Measurements from ENCODE around the gene LSM12.

The LSM12 gene

DNA sequence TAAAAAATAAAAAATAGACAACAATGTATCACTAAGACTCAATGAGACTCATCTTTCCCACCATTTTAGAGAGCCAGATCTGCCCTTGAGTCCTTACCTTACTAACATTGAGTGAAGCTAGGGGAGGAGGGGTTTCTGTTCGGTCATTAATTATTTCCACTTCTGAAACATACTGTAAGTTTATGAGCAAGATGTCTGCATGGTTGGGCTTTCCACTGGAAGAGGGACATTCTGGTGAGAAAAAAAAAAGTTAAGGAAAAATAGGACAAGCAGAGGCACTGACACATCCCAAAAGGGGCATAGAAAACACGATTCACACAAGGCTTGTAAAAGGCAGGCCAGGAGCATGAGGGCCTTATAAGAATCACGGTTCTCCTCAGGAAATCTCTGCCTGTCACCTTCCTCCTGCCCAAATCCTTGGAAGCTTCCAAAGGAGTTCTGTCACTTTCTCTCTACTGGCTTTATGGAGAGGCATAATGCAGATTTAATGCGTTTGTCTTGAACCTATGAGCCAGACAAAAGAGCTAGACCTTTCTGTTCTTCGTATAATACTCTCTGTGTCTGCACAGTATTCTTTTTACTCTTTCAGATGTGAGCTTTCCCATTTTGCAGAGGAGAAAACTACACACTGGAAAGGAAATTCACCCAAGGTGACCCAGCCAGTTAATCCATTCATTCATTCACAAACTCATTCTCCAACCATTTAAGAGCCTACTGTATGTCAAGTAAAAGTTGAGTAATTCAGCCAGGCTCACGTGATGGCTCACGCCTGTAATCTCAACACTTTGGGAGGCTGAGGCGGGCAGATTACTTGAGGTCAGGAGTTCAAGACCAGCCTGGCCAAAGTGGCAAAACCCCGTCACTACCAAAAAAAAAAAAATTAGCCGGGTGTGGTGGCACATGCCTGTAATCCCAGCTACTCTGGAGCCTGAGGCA, 2.5 kb downstream of the LSM12 start:
- TF ChIP-seq, protein P1, sequence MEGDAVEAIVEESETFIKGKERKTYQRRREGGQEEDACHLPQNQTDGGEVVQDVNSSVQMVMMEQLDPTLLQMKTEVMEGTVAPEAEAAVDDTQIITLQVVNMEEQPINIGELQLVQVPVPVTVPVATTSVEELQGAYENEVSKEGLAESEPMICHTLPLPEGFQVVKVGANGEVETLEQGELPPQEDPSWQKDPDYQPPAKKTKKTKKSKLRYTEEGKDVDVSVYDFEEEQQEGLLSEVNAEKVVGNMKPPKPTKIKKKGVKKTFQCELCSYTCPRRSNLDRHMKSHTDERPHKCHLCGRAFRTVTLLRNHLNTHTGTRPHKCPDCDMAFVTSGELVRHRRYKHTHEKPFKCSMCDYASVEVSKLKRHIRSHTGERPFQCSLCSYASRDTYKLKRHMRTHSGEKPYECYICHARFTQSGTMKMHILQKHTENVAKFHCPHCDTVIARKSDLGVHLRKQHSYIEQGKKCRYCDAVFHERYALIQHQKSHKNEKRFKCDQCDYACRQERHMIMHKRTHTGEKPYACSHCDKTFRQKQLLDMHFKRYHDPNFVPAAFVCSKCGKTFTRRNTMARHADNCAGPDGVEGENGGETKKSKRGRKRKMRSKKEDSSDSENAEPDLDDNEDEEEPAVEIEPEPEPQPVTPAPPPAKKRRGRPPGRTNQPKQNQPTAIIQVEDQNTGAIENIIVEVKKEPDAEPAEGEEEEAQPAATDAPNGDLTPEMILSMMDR (IDR thresholded peaks at IDR 0.05; ENCODE audit: insufficient read depth, low read length, poor library complexity, severe bottlenecking), result no peak
- TF ChIP-seq EZH2phosphoT487 (conservative IDR thresholded peaks at IDR 0.05; ENCODE audit: low read length), result no peak
- H3K36me3 ChIP-seq (ENCODE audit: low read length), result peaks cover 19% of the 10 kb centered on the region; the same call in 1 of the 2 replicates
- no peak overlapping the region for H3K9ac ChIP-seq (ENCODE audit: low read length)
- peaks cover 73% of the 10 kb centered on the region for H3K79me2 ChIP-seq (ENCODE audit: insufficient read depth, low read length)
- H3K4me2 ChIP-seq (ENCODE audit: low read depth, low read length, poor library complexity, severe bottlenecking), result peak overlapping the region; percentile 24
- H3K9me3 ChIP-seq (ENCODE audit: insufficient read depth, low read length), result no peaks in the 10 kb centered on the region
- H3K4me3 ChIP-seq (ENCODE audit: insufficient read depth, low read length, poor library complexity, severe bottlenecking), result no peak overlapping the region
- H3K27ac ChIP-seq (ENCODE audit: low read depth, low read length), result 0 out of 2 replicates have a peak overlapping the region, but pooled peaks have one; percentile 33
- no peak overlapping the region for H2AFZ ChIP-seq (ENCODE audit: low read depth, low read length, severe bottlenecking)
- no peaks in the 10 kb centered on the region for H3K27me3 ChIP-seq (ENCODE audit: low read length)
- no peaks in the 10 kb centered on the region for H3K9me2 ChIP-seq (replicated peaks; ENCODE audit: insufficient read depth, low read length)
- H4K20me1 ChIP-seq (ENCODE audit: low read depth, low read length), result no peaks in the 10 kb centered on the region
- H3F3A ChIP-seq (ENCODE audit: insufficient read depth), result peaks cover 15% of the 10 kb centered on the region

DNA sequence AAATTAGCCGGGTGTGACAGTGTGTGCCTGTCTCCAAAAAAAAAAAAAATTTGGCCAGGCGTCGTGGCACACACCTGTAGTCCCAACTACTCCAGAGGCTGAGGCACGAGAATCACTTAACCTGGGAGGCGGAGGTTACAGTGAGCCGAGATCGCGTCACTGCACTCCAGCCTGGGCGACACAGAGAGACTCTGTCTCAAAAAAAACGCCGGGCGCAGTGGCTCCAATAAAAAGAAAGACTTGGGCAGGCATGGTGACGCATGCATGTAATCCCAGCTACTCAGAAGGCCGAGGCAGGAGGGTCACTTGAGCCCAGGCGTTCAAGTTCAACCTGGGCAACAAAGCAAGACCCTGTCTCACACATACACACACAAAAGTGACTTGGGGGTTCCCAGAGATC, 3.6 kb downstream of the LSM12 start:
- no peak overlapping the region for H3K4me2 ChIP-seq (ENCODE audit: low read depth, low read length, poor library complexity, severe bottlenecking)
- no peaks in the 10 kb centered on the region for H3K27me3 ChIP-seq (ENCODE audit: low read length)
- H3K9ac ChIP-seq (ENCODE audit: low read length), result no peak overlapping the region
- H3K36me3 ChIP-seq (ENCODE audit: low read length), result peaks cover 19% of the 10 kb centered on the region; the same call in 1 of the 2 replicates
- no peak for TF ChIP-seq EZH2phosphoT487 (conservative IDR thresholded peaks at IDR 0.05; ENCODE audit: low read length)
- TF ChIP-seq, protein P1 (IDR thresholded peaks at IDR 0.05; ENCODE audit: insufficient read depth, low read length, poor library complexity, severe bottlenecking), result no peak
- no peak overlapping the region for H3K4me3 ChIP-seq (ENCODE audit: insufficient read depth, low read length, poor library complexity, severe bottlenecking)
- no peaks in the 10 kb centered on the region for H4K20me1 ChIP-seq (ENCODE audit: low read depth, low read length)
- no peak overlapping the region for H2AFZ ChIP-seq (ENCODE audit: low read depth, low read length, severe bottlenecking)
- H3K27ac ChIP-seq (ENCODE audit: low read depth, low read length), result no peak overlapping the region
- H3K79me2 ChIP-seq (ENCODE audit: insufficient read depth, low read length), result peaks cover 84% of the 10 kb centered on the region
- no peaks in the 10 kb centered on the region for H3K9me2 ChIP-seq (replicated peaks; ENCODE audit: insufficient read depth, low read length)
- peaks cover 13% of the 10 kb centered on the region for H3F3A ChIP-seq (ENCODE audit: insufficient read depth)
- no peaks in the 10 kb centered on the region for H3K9me3 ChIP-seq (ENCODE audit: insufficient read depth, low read length)

DNA sequence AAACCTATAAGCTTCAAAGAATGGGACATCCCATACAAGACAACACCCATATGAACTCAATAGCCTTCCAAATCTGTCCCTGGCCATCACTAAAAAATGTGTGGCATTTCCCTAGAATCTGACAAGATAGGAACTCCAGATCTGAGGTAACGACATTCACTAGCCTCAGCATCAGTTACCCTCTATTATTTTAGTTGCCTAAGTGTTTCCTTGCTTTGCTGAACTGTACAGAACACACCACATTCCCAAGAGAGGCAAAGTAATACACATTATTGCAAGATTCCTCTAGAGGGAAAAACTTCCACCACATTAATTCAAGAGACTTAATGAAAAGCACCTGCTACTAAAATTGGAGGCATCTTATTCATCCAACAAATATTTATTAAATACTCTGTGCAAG, 5.0 kb downstream of the LSM12 start:
- TF ChIP-seq, protein P1 (IDR thresholded peaks at IDR 0.05; ENCODE audit: insufficient read depth, low read length, poor library complexity, severe bottlenecking), result no peak
- no peak for TF ChIP-seq EZH2phosphoT487 (conservative IDR thresholded peaks at IDR 0.05; ENCODE audit: low read length)
- Histone ChIP-seq H3K4me2 (ENCODE audit: low read depth, low read length, poor library complexity, severe bottlenecking) (no peak overlapping the region), H3K27me3 (ENCODE audit: low read length) (no peaks in the 10 kb centered on the region), H3F3A (ENCODE audit: insufficient read depth) (0 out of 2 replicates have a peak, but pooled peaks cover 4% of the 10 kb centered on the region), H3K36me3 (ENCODE audit: low read length) (peaks cover 19% of the 10 kb centered on the region; the same call in 1 of the 2 replicates), H3K4me3 (ENCODE audit: insufficient read depth, low read length, poor library complexity, severe bottlenecking) (no peak overlapping the region), H2AFZ (ENCODE audit: low read depth, low read length, severe bottlenecking) (no peak overlapping the region), H3K9ac (ENCODE audit: low read length) (no peak overlapping the region), H3K27ac (ENCODE audit: low read depth, low read length) (no peak overlapping the region), H4K20me1 (ENCODE audit: low read depth, low read length) (no peaks in the 10 kb centered on the region), H3K9me2 (replicated peaks; ENCODE audit: insufficient read depth, low read length) (no peaks in the 10 kb centered on the region), H3K9me3 (ENCODE audit: insufficient read depth, low read length) (no peaks in the 10 kb centered on the region), H3K79me2 (ENCODE audit: insufficient read depth, low read length) (peaks cover 96% of the 10 kb centered on the region)

Measured in SU-DHL-6 (cell line).